Uterus (tissue), 4 donors: ENCODE data around the gene CELF2. TPM values are rescaled to one million over a fixed set of nuclear protein-coding genes. Genes with fewer than 3 reads are reported as not detected.
A peak's percentile ranks its signal among the peaks of the same experiment; 100 is the strongest.

Experiments used
- DNase-seq, 2 donors: peaks; one replicate each; pipeline ENCODE4 v3.0.0-alpha.2; 2019 to 2020
- H3K27ac ChIP-seq, 2 donors: fragments of 200-600 bp; sonication (generic); 1 replicate in 1 of 2; 2 replicates in 1 of 2; pipeline ENCODE4 v1.5.1; 2016 to 2018
- H3K27me3 ChIP-seq, 2 donors: fragments of 200-600 bp; sonication (generic); one replicate each; pipeline ENCODE4 v1.5.1; 2018 to 2019; ENCODE audit warnings: control low read depth in 1 of 2
- H3K36me3 ChIP-seq, 2 donors: fragments of 200-600 bp; sonication (generic); one replicate each; pipeline ENCODE4 v1.5.1; 2019; ENCODE audit warnings: control low read depth in 1 of 2
- H3K4me1 ChIP-seq, 2 donors: fragments of 200-600 bp; sonication (generic); one replicate each; pipeline ENCODE4 v1.5.1; 2018 to 2019; ENCODE audit warnings: control low read depth in 1 of 2
- H3K4me3 ChIP-seq, 2 donors: fragments of 200-600 bp; sonication (generic); 1 replicate in 1 of 2; 2 replicates in 1 of 2; pipeline ENCODE4 v1.5.1; 2018 to 2019; ENCODE audit warnings: mild to moderate bottlenecking in 1 of 2
- H3K9me3 ChIP-seq, 2 donors: fragments of 200-600 bp; sonication (generic); one replicate each; pipeline ENCODE4 v1.5.1; 2019; ENCODE audit warnings: control low read depth in 1 of 2
- POLR2A ChIP-seq, 2 donors: fragments of 450-650 bp; IDR thresholded peaks; one replicate each; pipeline ENCODE4 v1.6.1; 2016; ENCODE audit warnings: antibody characterized with exemption in 2 of 2, mild to moderate bottlenecking in 1 of 2, moderate library complexity in 1 of 2
- intact Hi-C: fragments of 100-400 bp; cut with DNase I; formaldehyde crosslinking; loops from one replicate; pipeline ENCODE4 v1.15.1; 2023; ENCODE audit warnings: low total_unique reads
- total RNA-seq, 4 donors: library from RNA; depleted of rRNA in 3 of 4; stranded (reverse); fragments of >200 nt in 3 of 4; gene quantifications; one replicate each; pipeline versions ENCODE4 v1.1.0 to v1.2.4, GENCODE V29; 2014 to 2023
- TF ChIP-seq, protein P1 (sequence below), 4 experiments: fragments of 200-600 bp in 2 of 4; fragments of 450-650 bp in 2 of 4; sonication (generic) in 2 of 4; IDR thresholded peaks; one replicate each; pipeline ENCODE4 v1.5.1; 2016 to 2019; ENCODE audit warnings: antibody characterized with exemption in 4 of 4, mild to moderate bottlenecking in 2 of 4, moderate library complexity in 1 of 4
- donor health status: DM: yes; HTN: yes; CAD: no.

Gene CELF2
- total RNA-seq, 4 donors from 2014 or later = 12.8 to 59.2 (median 44.0) TPM

DNA sequence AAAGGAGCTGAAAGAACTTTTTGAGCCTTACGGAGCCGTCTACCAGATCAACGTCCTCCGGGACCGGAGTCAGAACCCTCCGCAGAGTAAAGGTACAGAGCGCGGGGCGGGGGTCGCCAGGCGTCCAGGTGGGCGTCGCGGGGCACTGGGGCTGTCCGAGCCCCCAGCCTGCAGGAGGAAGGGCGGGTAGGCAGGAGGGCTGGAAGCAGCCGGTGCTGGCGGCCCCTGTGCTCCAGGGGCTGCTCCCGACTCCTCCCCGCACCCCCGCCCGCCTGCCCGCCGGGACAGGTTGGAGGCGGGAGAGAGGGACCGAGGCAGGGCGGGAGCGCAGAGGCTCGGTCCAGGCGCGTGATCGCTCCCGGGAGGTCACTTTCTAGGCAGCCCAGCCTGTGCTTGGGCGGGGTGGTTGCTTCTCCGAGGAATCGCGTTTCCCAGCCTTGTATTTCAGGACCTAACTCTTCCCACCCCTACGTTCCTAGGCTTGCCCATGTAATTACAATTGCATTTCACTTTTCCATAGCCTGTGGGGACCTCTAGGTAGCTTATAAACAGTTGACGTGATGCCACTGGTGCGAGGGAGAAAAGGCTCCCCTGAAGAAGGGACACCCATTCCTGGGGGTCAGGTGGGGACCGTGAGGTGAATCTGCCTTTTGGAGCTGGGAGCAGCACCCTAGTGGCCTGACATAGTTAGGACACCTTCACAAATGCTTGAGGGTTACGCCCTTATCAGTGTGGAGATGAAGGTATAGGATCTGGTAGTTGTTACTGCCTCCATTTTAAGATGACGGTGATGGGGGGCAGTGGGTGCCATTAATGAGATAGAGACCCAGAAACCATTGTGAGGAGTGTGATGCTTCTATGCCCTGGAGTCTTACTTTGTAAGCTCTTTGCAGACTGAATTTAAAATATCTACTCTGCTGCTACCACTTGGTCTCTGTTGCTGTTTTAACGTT is 148.2 kb downstream of the CELF2 start:
- no peaks in the 10 kb centered on the region for H3K4me1 ChIP-seq
- H3K36me3 ChIP-seq = no peaks in the 10 kb centered on the region
- H3K27ac ChIP-seq = peak overlapping the region; percentile 77 to 78
- no peaks in the 10 kb centered on the region for H3K27me3 ChIP-seq
- H3K4me3 ChIP-seq = peak overlapping the region; percentile 45 to 50
- intact Hi-C loops = no loop called here
- no peaks in the 10 kb centered on the region for H3K9me3 ChIP-seq
- DNase-seq = peak; percentile 57 to 67
- TF ChIP-seq, protein P1, sequence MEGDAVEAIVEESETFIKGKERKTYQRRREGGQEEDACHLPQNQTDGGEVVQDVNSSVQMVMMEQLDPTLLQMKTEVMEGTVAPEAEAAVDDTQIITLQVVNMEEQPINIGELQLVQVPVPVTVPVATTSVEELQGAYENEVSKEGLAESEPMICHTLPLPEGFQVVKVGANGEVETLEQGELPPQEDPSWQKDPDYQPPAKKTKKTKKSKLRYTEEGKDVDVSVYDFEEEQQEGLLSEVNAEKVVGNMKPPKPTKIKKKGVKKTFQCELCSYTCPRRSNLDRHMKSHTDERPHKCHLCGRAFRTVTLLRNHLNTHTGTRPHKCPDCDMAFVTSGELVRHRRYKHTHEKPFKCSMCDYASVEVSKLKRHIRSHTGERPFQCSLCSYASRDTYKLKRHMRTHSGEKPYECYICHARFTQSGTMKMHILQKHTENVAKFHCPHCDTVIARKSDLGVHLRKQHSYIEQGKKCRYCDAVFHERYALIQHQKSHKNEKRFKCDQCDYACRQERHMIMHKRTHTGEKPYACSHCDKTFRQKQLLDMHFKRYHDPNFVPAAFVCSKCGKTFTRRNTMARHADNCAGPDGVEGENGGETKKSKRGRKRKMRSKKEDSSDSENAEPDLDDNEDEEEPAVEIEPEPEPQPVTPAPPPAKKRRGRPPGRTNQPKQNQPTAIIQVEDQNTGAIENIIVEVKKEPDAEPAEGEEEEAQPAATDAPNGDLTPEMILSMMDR (IDR thresholded peaks at IDR 0.05) = peak in 3 of 4 experiments; percentile 10 to 41 (median 18)
- no peak for TF ChIP-seq POLR2A (IDR thresholded peaks at IDR 0.05)

DNA sequence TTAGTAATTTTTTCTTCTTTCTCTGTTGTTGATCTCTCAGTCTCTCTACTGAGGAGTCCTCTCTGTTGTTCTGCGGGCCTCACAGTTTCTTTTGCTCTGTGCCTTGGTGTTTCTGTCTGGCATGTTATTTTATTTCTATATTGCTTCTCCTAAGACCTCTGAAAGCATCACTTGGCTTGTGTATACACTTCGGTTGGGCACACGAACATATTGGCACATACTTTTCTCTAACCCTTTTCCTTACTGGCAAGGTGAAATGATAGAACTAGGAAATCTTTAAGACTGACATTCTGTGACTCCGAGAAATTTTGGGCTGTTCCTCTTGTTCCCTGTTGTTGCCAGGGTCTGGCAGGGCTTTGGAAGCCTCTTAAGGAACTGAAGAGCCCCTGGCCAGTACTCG is 148.9 kb downstream of the CELF2 start:
- Histone ChIP-seq H3K4me3 (peak overlapping the region in 1 of 2 donors; percentile 50), H3K27me3 (no peaks in the 10 kb centered on the region), H3K4me1 (no peaks in the 10 kb centered on the region), H3K27ac (peak overlapping the region; percentile 77 to 78), H3K9me3 (no peaks in the 10 kb centered on the region), H3K36me3 (no peaks in the 10 kb centered on the region)
- no peak for TF ChIP-seq POLR2A (IDR thresholded peaks at IDR 0.05)
- TF ChIP-seq, protein P1 (IDR thresholded peaks at IDR 0.05) = no peak
- no peak for DNase-seq
- intact Hi-C loops = no loop called here

DNA sequence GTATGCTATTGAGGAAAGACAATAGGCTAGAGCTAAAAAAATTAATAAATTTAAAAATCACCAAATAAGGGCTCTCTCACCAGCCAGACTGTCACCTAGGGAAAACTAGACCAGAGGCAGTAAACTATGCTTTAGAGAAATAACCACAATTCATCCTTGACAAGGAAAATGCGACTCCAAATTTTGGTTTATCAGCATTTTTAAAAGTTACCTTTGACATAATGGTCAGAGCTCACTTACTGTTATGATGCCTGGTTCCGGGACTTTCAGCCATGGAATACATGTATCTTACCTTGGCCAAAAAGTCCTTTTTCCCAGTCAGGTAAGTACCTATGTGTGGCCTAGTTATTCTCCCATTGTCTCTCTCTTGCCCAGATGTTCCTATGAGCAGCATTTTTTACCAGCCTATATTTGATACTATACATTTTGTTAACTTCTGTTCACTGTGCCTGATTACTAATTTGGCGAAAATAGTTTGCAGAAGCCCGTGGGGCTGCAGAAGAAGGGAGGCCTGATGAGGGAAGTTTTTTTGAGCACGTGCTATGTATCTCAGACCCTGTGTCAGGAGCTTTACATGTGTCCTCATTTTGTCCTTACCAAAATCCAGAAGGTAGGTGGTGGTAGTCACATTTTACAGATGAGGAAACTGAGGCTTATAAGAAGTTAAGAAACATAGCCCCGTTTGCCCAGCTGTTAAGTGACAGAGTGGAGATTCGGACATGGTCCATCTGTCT is 149.7 kb downstream of the CELF2 start:
- no peak overlapping the region for H3K27ac ChIP-seq
- intact Hi-C loops = no loop called here
- H3K4me1 ChIP-seq = no peaks in the 10 kb centered on the region

DNA sequence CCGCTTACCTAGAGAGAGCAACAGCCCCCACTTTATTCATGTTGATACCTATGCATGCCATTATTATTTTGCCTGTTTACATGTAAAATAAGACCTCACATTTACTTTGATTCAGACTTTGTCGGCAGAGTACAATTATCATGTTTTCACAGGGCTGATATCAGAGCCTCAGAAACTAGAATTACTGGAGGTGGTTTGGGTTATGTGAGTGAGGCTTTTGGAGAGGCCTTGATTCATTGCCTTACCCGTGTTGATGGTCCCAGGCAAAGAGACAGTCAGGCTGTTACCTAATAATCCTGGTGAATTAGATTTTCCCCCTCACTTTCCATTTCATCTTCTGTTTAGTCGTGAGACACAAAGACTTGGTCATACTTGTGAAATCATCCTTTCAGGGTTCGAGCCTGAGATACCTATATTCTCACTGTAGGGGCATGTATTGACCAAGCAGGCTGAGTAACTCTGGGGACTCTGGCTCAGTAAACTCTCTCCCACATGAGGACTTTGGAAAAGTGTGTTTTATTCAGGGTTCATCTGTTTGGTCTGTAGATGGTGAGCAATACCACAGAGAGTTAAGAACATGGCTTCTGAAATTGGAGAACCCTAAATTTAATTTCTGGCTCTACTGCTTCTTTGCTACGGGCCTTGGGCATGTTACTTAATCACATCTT is 150.9 kb downstream of the CELF2 start:
- intact Hi-C loops = no loop called here
- TF ChIP-seq, protein P1 (IDR thresholded peaks at IDR 0.05) = no peak
- no peak for TF ChIP-seq POLR2A (IDR thresholded peaks at IDR 0.05)
- Histone ChIP-seq H3K4me1 (no peaks in the 10 kb centered on the region), H3K9me3 (no peaks in the 10 kb centered on the region), H3K27ac (no peak overlapping the region), H3K36me3 (no peaks in the 10 kb centered on the region), H3K27me3 (no peaks in the 10 kb centered on the region), H3K4me3 (no peak overlapping the region)
- no peak for DNase-seq

More for the DNA sequence above, 149.7 kb downstream of the CELF2 start:
- no peak overlapping the region for H3K4me3 ChIP-seq
- no peaks in the 10 kb centered on the region for H3K36me3 ChIP-seq
- no peaks in the 10 kb centered on the region for H3K27me3 ChIP-seq
- TF ChIP-seq, protein P1 (IDR thresholded peaks at IDR 0.05) = no peak
- no peak for TF ChIP-seq POLR2A (IDR thresholded peaks at IDR 0.05)
- H3K9me3 ChIP-seq = no peaks in the 10 kb centered on the region
- DNase-seq = no peak
